H1 (cell line): ENCODE measurements around the gene SCRN1. TPM values are rescaled to one million over a fixed set of nuclear protein-coding genes. Genes with fewer than 3 reads are reported as not detected.

Source experiments
- CTCF ChIA-PET: fragments of 300-600 bp; sonication (Branson Sonifier 250); formaldehyde crosslinking; loops from one replicate; lab custom pipeline; 2021; ENCODE audit not compliant: partially characterized antibody; lab: Charles Lee
- POLR2A ChIA-PET: fragments of 300-600 bp; sonication (Branson Sonifier 250); formaldehyde crosslinking; loops from one replicate; lab custom pipeline; 2021; ENCODE audit warnings: inconsistent platforms; ENCODE audit not compliant: partially characterized antibody; lab: Charles Lee
- DNase-seq, 2 experiments: peaks; one replicate each; pipeline versions ENCODE4 v3.0.0 to v3.0.0-alpha.2; 2010 to 2022; ENCODE audit warnings: low spot score in 2 of 2, low read depth in 1 of 2, mixed read lengths in 1 of 2
- FAIRE-seq: peaks from 2 replicates; lab custom pipeline; 2011; peaks lifted over from hg19 to GRCh38; lab: Jason Lieb, UNC
- H2AFZ ChIP-seq: 2 replicates; pipeline ENCODE4 v1.8.1; 2012; ENCODE audit warnings: low read length, inconsistent platforms
- H2AK5ac ChIP-seq: 2 replicates; pipeline ENCODE4 v1.6.1; 2013; ENCODE audit warnings: low read depth, low read length
- H2BK120ac ChIP-seq: replicated peaks from 2 replicates; pipeline ENCODE3; 2013; ENCODE audit warnings: low read depth, low read length, inconsistent platforms
- H2BK12ac ChIP-seq: 2 replicates; pipeline ENCODE4 v1.6.1; 2013; ENCODE audit warnings: low read depth, low read length
- H2BK15ac ChIP-seq: 2 replicates; pipeline ENCODE4 v1.6.1; 2013; ENCODE audit warnings: low read length
- H2BK20ac ChIP-seq: 2 replicates; pipeline ENCODE4 v1.6.1; 2013; ENCODE audit warnings: low read length
- H2BK5ac ChIP-seq: 2 replicates; pipeline ENCODE4 v1.6.1; 2013; ENCODE audit warnings: low read depth, low read length
- H3K14ac ChIP-seq: 2 replicates; pipeline ENCODE4 v1.6.1; 2013; ENCODE audit warnings: inconsistent platforms; ENCODE audit not compliant: insufficient read length
- H3K18ac ChIP-seq: 2 replicates; pipeline ENCODE4 v1.6.1; 2013; ENCODE audit warnings: low read length; ENCODE audit errors: extremely low read depth
- H3K23ac ChIP-seq: 2 replicates; pipeline ENCODE4 v1.6.1; 2013; ENCODE audit warnings: inconsistent platforms; ENCODE audit not compliant: insufficient read length
- H3K23me2 ChIP-seq: 2 replicates; pipeline ENCODE4 v1.6.1; 2013; ENCODE audit warnings: low read depth, low read length
- H3K27ac ChIP-seq: 2 replicates; pipeline ENCODE4 v1.6.1; 2011; ENCODE audit warnings: low read depth, low read length, inconsistent platforms
- H3K27me3 ChIP-seq, 4 experiments: replicated peaks in 1 of 4; 1 replicate in 1 of 4; 2 replicates in 3 of 4; pipeline versions ENCODE4 v1.6.1 to v1.8.1; 2011 to 2013; ENCODE audit warnings: low read length in 3 of 4, mild to moderate bottlenecking in 3 of 4, inconsistent platforms in 2 of 4, mixed read lengths in 2 of 4, moderate library complexity in 1 of 4; ENCODE audit not compliant: control insufficient read depth in 3 of 4, insufficient read depth in 3 of 4; ENCODE audit errors: extremely low read depth in 1 of 4
- H3K36me3 ChIP-seq, 4 experiments: 2 replicates each; pipeline versions ENCODE4 v1.6.1 to v1.8.1; 2011 to 2013; ENCODE audit warnings: mild to moderate bottlenecking in 4 of 4, low read length in 3 of 4, moderate library complexity in 2 of 4, control low read depth in 1 of 4, inconsistent platforms in 1 of 4; ENCODE audit not compliant: insufficient read depth in 4 of 4, control insufficient read depth in 2 of 4
- H3K4ac ChIP-seq: replicated peaks from 2 replicates; pipeline ENCODE3; 2013; ENCODE audit warnings: low read length, low read depth, mixed read lengths, inconsistent platforms; ENCODE audit not compliant: insufficient read length
- H3K4me1 ChIP-seq, 4 experiments: replicated peaks in 1 of 4; 1 replicate in 1 of 4; 2 replicates in 3 of 4; pipeline versions ENCODE4 v1.6.1 to v1.8.1; 2011 to 2013; ENCODE audit warnings: low read length in 3 of 4, inconsistent platforms in 2 of 4, mixed read lengths in 1 of 4; ENCODE audit not compliant: insufficient read depth in 4 of 4, control insufficient read depth in 3 of 4
- H3K4me2 ChIP-seq, 2 experiments: 2 replicates each; pipeline versions ENCODE4 v1.6.1 to v1.8.1; 2011 to 2013; ENCODE audit warnings: low read depth in 2 of 2, low read length in 2 of 2, control low read depth in 1 of 2, inconsistent platforms in 1 of 2, mild to moderate bottlenecking in 1 of 2; ENCODE audit not compliant: insufficient read depth in 1 of 2
- H3K4me3 ChIP-seq, 4 experiments: fragments of 200-600, 300-600 bp in 1 of 4; sonication (generic), shearing (Covaris generic), sonication (Bioruptor Twin) in 1 of 4; 2 replicates each; pipeline versions ENCODE4 v1.5.1 to v1.8.1; 2011 to 2016; ENCODE audit warnings: low read length in 4 of 4, low read depth in 3 of 4, control low read depth in 2 of 4, inconsistent platforms in 2 of 4, mild to moderate bottlenecking in 2 of 4, mixed read lengths in 1 of 4, moderate library complexity in 1 of 4; ENCODE audit not compliant: insufficient read depth in 2 of 4; ENCODE audit errors: extremely low read depth in 1 of 4
- H3K56ac ChIP-seq: replicated peaks from 2 replicates; pipeline ENCODE3; 2013; ENCODE audit warnings: low read depth, mild to moderate bottlenecking, mixed read lengths, low read length, inconsistent platforms; ENCODE audit not compliant: insufficient read length
- H3K79me1 ChIP-seq: 2 replicates; pipeline ENCODE4 v1.6.1; 2013; ENCODE audit warnings: low read depth, low read length, control low read depth
- H3K79me2 ChIP-seq, 2 experiments: 2 replicates each; pipeline versions ENCODE4 v1.6.1 to v1.8.1; 2012 to 2013; ENCODE audit warnings: low read length in 2 of 2, mild to moderate bottlenecking in 2 of 2, inconsistent platforms in 1 of 2; ENCODE audit not compliant: insufficient read depth in 2 of 2, control insufficient read depth in 1 of 2
- H3K9ac ChIP-seq, 4 experiments: replicated peaks in 1 of 4; 1 replicate in 1 of 4; 2 replicates in 3 of 4; pipeline versions ENCODE4 v1.6.1 to v1.8.1; 2011 to 2013; ENCODE audit warnings: low read depth in 3 of 4, low read length in 3 of 4, control low read depth in 2 of 4, mild to moderate bottlenecking in 2 of 4, moderate library complexity in 2 of 4, inconsistent platforms in 1 of 4; ENCODE audit errors: extremely low read depth in 1 of 4
- H3K9me3 ChIP-seq, 2 experiments: 2 replicates each; pipeline versions ENCODE4 v1.6.1 to v1.8.1; 2012 to 2013; ENCODE audit warnings: mild to moderate bottlenecking in 2 of 2, moderate library complexity in 2 of 2, control low read depth in 1 of 2, inconsistent platforms in 1 of 2, low read depth in 1 of 2, low read length in 1 of 2, mixed read lengths in 1 of 2; ENCODE audit not compliant: insufficient read depth in 2 of 2
- H4K20me1 ChIP-seq, 2 experiments: replicated peaks in 1 of 2; 2 replicates each; pipeline versions ENCODE3 to v1.8.1; 2011 to 2013; ENCODE audit warnings: inconsistent platforms in 2 of 2, low read length in 2 of 2, mild to moderate bottlenecking in 1 of 2; ENCODE audit not compliant: insufficient read depth in 2 of 2, control insufficient read depth in 1 of 2
- H4K5ac ChIP-seq: 2 replicates; pipeline ENCODE4 v1.6.1; 2013; ENCODE audit warnings: low read length, low read depth, mixed read lengths, inconsistent platforms; ENCODE audit not compliant: insufficient read length
- H4K8ac ChIP-seq: 2 replicates; pipeline ENCODE4 v1.8.0; 2013; ENCODE audit warnings: mild to moderate bottlenecking, moderate library complexity, low read length, inconsistent platforms; ENCODE audit not compliant: insufficient read depth; ENCODE audit errors: extremely low read depth
- H4K91ac ChIP-seq: replicated peaks from 2 replicates; pipeline ENCODE3; 2013; ENCODE audit warnings: low read length, mixed read lengths, inconsistent platforms; ENCODE audit not compliant: insufficient read length
- ASH2L ChIP-seq: fragments of 200-600, 300-600 bp; sonication (generic); IDR thresholded peaks from one replicate; pipeline ENCODE4 v1.7.1; 2017; ENCODE audit warnings: low read length
- CREB1 ChIP-seq: IDR thresholded peaks from 2 replicates; pipeline ENCODE4 v1.6.1; 2012; ENCODE audit warnings: inconsistent platforms
- CTBP2 ChIP-seq: IDR thresholded peaks from 2 replicates; pipeline ENCODE4 v1.7.0; 2011; ENCODE audit warnings: borderline replicate concordance, mild to moderate bottlenecking, moderate library complexity, mixed read lengths, low read length; ENCODE audit not compliant: insufficient read depth, insufficient read length
- FOSL1 ChIP-seq: IDR thresholded peaks from 2 replicates; pipeline ENCODE4 v1.6.1; 2011; ENCODE audit warnings: mild to moderate bottlenecking, low read depth, low read length, moderate library complexity; ENCODE audit not compliant: insufficient read depth
- HDAC6 ChIP-seq: IDR thresholded peaks from one replicate; pipeline ENCODE4 v1.7.1; 2012; ENCODE audit warnings: low read depth, mild to moderate bottlenecking, inconsistent platforms, low read length, moderate library complexity
- JUND ChIP-seq: IDR thresholded peaks from 2 replicates; pipeline ENCODE4 v1.6.1; 2011; ENCODE audit warnings: mild to moderate bottlenecking, improper control_type of control experiment, low read length
- KDM1A ChIP-seq: fragments of 200-600, 300-600 bp; sonication (generic); IDR thresholded peaks from 2 replicates; pipeline ENCODE4 v1.7.1; 2016; ENCODE audit warnings: mild to moderate bottlenecking, low read length, borderline replicate concordance
- KDM4A ChIP-seq: IDR thresholded peaks from one replicate; pipeline ENCODE4 v1.7.1; 2012; ENCODE audit warnings: low read depth, mild to moderate bottlenecking, moderate library complexity, low read length, inconsistent platforms; ENCODE audit not compliant: severe bottlenecking
- POLR2AphosphoS5 ChIP-seq: IDR thresholded peaks from 2 replicates; pipeline ENCODE4 v1.6.1; 2011; ENCODE audit warnings: low read depth, low read length
- RAD21 ChIP-seq, 2 experiments: IDR thresholded peaks in 1 of 2; conservative IDR thresholded peaks in 1 of 2; 2 replicates each; pipeline ENCODE4 v1.6.1; 2011; ENCODE audit warnings: low read depth in 2 of 2, low read length in 2 of 2, improper control_type of control experiment in 1 of 2, inconsistent platforms in 1 of 2, mild to moderate bottlenecking in 1 of 2, moderate library complexity in 1 of 2
- SIX5 ChIP-seq: IDR thresholded peaks from 2 replicates; pipeline ENCODE4 v1.6.1; 2011; ENCODE audit warnings: mild to moderate bottlenecking, low read depth, low read length
- SRF ChIP-seq: IDR thresholded peaks from 2 replicates; pipeline ENCODE4 v1.6.1; 2011; ENCODE audit warnings: mild to moderate bottlenecking, low read depth, low read length, moderate library complexity
- TEAD4 ChIP-seq: IDR thresholded peaks from 2 replicates; pipeline ENCODE4 v1.6.1; 2012; ENCODE audit warnings: low read depth, low read length, inconsistent platforms, mixed read lengths
- WGBS, 2 experiments: shearing (Covaris generic) in 1 of 2; methylation state at CpG; one replicate each; pipeline versions ENCODE4 v1.1.6 to v1.1.7; 2013 to 2015; ENCODE audit warnings: low lambda C conversion rate in 2 of 2, mixed read lengths in 2 of 2, inconsistent platforms in 1 of 2, low coverage in 1 of 2, missing lambda C conversion rate in 1 of 2; ENCODE audit not compliant: insufficient replicate concordance in 2 of 2, insufficient coverage in 1 of 2, insufficient read length in 1 of 2; ENCODE audit errors: extremely low coverage in 1 of 2, missing lambda C conversion rate in 1 of 2; 5-methylcytosine and 5-hydroxymethylcytosine counted together
- polyA plus RNA-seq, 7 experiments: library from polyadenylated mRNA; depleted of rRNA in 3 of 7; stranded (reverse) in 5 of 7; unstranded in 2 of 7; fragments of >200 nt in 5 of 7; fragments of 200-250 nt in 2 of 7; gene quantifications; 1 replicate in 5 of 7; 2 replicates in 1 of 7; 4 replicates in 1 of 7; pipeline versions ENCODE4 v1.2.1 to v1.2.3, GENCODE V29; 2011 to 2013; ENCODE audit warnings: missing spikeins in 2 of 7, mixed read lengths in 2 of 7
- total RNA-seq: library from RNA; stranded (reverse); fragmentation: NEBNext Ultra II Directional; extraction: Animal tissue kit (Norgen Biotek cat#: 25700); gene quantifications from 2 replicates; pipeline ENCODE4 v1.2.1, GENCODE V29; 2021
- TF ChIP-seq, protein P1 (sequence below): IDR thresholded peaks from 2 replicates; pipeline ENCODE4 v1.6.1; 2012; ENCODE audit warnings: inconsistent platforms

The SCRN1 gene
- total and polyA plus RNA-seq, 2 of the 8 experiments (the other 6 are each of a cell fraction or from before 2014, with no cell fraction given) = 36.0 to 75.8 TPM

- no peaks in the 10 kb centered on the region; the same call in 1 of the 2 replicates for H3K23me2 ChIP-seq
- H4K91ac ChIP-seq = no peak overlapping the region
- H3K27me3 ChIP-seq = no peaks in the 10 kb centered on the region
- no peak overlapping the region for H3K23ac ChIP-seq
- no peaks in the 10 kb centered on the region for H3K9me3 ChIP-seq
- ChIA-PET POLR2A (no interaction called here), CTCF (interaction anchor here (0.7 to 3.8 kb wide), 8 partner anchors 9 to 176 kb away, joined by 3 to 23 read pairs (median 4); no protein-coding TSS in a partner anchor)
- H3K4me2 ChIP-seq = no peak overlapping the region
- no peaks in the 10 kb centered on the region for H3K4me1 ChIP-seq
- no peak overlapping the region for H2BK15ac ChIP-seq
- no peak overlapping the region for H4K5ac ChIP-seq
- H2BK5ac ChIP-seq = no peak overlapping the region
- no peak overlapping the region for H3K9ac ChIP-seq
- no peaks in the 10 kb centered on the region for H3K79me2 ChIP-seq
- 87% methylated on average over 9 of the region's 9 CpGs; no CpG with 5 or more reads in 1 of the 2 experiments for WGBS, 2 experiments
- H3K14ac ChIP-seq = no peak overlapping the region
- H4K8ac ChIP-seq = no peak overlapping the region
- TF ChIP-seq HDAC6 (no peak), JUND (no peak), RAD21 (IDR thresholded peaks at IDR 0.05 in 1 of 2, conservative IDR thresholded peaks at IDR 0.05 in 1 of 2; ENCODE audit: low read depth in 2 of 2, low read length in 2 of 2) (no peak), SIX5 (no peak), ASH2L (no peak), FOSL1 (no peak), KDM1A (no peak), CREB1 (no peak), KDM4A (no peak), SRF (no peak), POLR2AphosphoS5 (no peak), TEAD4 (no peak), CTBP2 (no peak)
- TF ChIP-seq, protein P1, sequence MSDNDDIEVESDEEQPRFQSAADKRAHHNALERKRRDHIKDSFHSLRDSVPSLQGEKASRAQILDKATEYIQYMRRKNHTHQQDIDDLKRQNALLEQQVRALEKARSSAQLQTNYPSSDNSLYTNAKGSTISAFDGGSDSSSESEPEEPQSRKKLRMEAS = no peak
- DNase-seq = no peak
- H3K27ac ChIP-seq = no peak overlapping the region
- no peak overlapping the region for H3K56ac ChIP-seq
- H2BK20ac ChIP-seq = no peak overlapping the region
- no peak overlapping the region for H2AK5ac ChIP-seq
- H3K18ac ChIP-seq = no peak overlapping the region
- H3K79me1 ChIP-seq = no peaks in the 10 kb centered on the region; the same call in 1 of the 2 replicates
- H2AFZ ChIP-seq = no peak overlapping the region
- H3K4me3 ChIP-seq = no peak overlapping the region
- FAIRE-seq = no peak
- H2BK120ac ChIP-seq = no peak overlapping the region
- no peak overlapping the region for H2BK12ac ChIP-seq
- H3K36me3 ChIP-seq = peaks cover 0 to 22% (median 9%) of the 10 kb centered on the region in 4 experiments; a peak in 5 of 8 replicates
- H3K4ac ChIP-seq = no peak overlapping the region
- peaks cover 0 to 2% of the 10 kb centered on the region in 2 experiments for H4K20me1 ChIP-seq
Measured at GRCh38 chr7:29924006-29924405, 65.6 kb downstream of the SCRN1 start.
